Bronchial epithelial cell (primary cell): ENCODE results near the gene FRK. TPM values are rescaled to one million over a fixed set of nuclear protein-coding genes. Genes with fewer than 3 reads are reported as not detected.
A peak's percentile ranks its signal among the peaks of the same experiment; 100 is the strongest.

Experiments
- DNase-seq: peaks from one replicate; pipeline ENCODE4 v3.0.0-alpha.2; 2010; ENCODE audit warnings: low read depth
- FAIRE-seq: peaks from 2 replicates; lab custom pipeline; 2011; peaks lifted over from hg19 to GRCh38; lab: Jason Lieb, UNC
- H3K27me3 ChIP-seq: 2 replicates; pipeline ENCODE4 v1.5.1; 2011; ENCODE audit warnings: low read length; ENCODE audit not compliant: control insufficient read depth, insufficient read depth
- H3K36me3 ChIP-seq: 2 replicates; pipeline ENCODE4 v1.5.1; 2011; ENCODE audit warnings: low read length; ENCODE audit not compliant: control insufficient read depth, insufficient read depth
- H3K4me3 ChIP-seq: 2 replicates; pipeline ENCODE4 v1.5.1; 2011; ENCODE audit warnings: mild to moderate bottlenecking, low read depth, low read length, control low read depth
- total RNA-seq: library from RNA; depleted of rRNA; stranded (reverse); fragments of >200 nt; gene quantifications from 2 replicates; pipeline ENCODE4 v1.2.1, GENCODE V29; 2014
- TF ChIP-seq, protein P1 (sequence below): IDR thresholded peaks from 2 replicates; pipeline ENCODE4 v1.5.1; 2011; ENCODE audit warnings: mild to moderate bottlenecking, moderate library complexity, low read length, control low read depth, inconsistent platforms; ENCODE audit not compliant: insufficient read depth, severe bottlenecking

The FRK gene
- total RNA-seq, 1 donor from 2014 or later, result 1.3 TPM

DNA sequence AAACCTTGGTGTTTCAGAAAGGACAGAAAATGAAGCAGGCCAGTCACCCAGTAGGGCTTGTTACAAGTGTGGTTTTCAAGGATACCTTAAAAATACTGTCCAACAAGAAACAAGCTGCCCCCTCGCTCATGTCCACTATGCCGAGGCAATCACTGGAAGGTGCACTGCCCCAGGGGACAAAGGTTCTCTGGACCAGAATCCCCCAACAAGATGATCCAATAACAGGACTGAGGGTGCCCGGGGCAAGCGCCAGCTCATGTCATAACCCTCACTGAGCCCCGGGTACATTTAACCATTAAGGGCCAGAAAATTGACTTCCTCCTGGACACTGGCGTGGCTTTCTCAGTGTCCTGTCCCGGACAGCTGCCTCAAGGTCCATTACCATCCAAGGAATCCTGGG lies 33.4 kb upstream of the FRK start:
- no peaks in the 10 kb centered on the region for H3K36me3 ChIP-seq
- no peak for DNase-seq
- TF ChIP-seq, protein P1, sequence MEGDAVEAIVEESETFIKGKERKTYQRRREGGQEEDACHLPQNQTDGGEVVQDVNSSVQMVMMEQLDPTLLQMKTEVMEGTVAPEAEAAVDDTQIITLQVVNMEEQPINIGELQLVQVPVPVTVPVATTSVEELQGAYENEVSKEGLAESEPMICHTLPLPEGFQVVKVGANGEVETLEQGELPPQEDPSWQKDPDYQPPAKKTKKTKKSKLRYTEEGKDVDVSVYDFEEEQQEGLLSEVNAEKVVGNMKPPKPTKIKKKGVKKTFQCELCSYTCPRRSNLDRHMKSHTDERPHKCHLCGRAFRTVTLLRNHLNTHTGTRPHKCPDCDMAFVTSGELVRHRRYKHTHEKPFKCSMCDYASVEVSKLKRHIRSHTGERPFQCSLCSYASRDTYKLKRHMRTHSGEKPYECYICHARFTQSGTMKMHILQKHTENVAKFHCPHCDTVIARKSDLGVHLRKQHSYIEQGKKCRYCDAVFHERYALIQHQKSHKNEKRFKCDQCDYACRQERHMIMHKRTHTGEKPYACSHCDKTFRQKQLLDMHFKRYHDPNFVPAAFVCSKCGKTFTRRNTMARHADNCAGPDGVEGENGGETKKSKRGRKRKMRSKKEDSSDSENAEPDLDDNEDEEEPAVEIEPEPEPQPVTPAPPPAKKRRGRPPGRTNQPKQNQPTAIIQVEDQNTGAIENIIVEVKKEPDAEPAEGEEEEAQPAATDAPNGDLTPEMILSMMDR, result no peak
- FAIRE-seq, result no peak
- no peaks in the 10 kb centered on the region for H3K27me3 ChIP-seq
- H3K4me3 ChIP-seq, result no peak overlapping the region

DNA sequence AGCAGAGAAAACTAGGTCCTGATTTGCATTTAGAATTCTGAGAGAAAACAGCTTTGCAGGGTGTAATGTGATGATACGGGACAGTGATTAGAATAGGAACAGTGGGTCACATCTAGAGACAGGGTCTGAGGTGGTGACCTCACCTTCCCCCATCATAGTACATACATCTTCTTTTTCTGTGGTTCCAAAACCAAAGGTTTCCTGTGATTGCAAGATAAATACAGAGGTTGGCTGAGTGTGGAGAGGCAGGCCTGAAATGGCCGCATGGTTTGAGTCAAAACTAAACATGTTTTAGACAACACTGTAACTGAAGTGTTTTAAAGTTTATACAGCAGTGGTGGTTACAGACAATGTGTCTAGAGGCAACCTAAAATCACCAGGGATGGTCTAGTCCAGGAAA lies 29.6 kb upstream of the FRK start:
- TF ChIP-seq, protein P1, result no peak
- DNase-seq (no peak), FAIRE-seq (no peak)
- Histone ChIP-seq H3K4me3 (no peak overlapping the region), H3K36me3 (no peaks in the 10 kb centered on the region), H3K27me3 (no peaks in the 10 kb centered on the region)

DNA sequence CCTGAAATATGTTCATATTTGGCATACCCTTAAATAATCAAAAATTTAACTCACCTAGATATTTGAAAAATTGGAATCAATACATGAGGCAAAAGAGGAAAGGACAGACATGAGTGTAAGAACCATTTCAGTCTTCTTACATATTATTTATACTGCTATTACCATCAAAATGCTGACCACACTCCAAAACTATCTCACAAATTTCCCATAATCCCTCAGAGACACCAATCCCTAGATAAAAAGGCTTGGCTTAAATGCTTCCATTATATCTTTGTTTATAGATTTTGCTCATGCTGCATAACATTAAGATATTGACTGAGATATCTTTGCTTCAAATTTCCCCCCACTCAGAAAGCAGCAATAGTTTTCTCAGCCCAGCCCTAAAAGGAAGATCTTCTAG lies 28.3 kb upstream of the FRK start:
- TF ChIP-seq, protein P1, result no peak
- DNase-seq, result no peak
- H3K4me3 ChIP-seq, result no peak overlapping the region
- no peak for FAIRE-seq
- no peaks in the 10 kb centered on the region for H3K27me3 ChIP-seq
- no peaks in the 10 kb centered on the region for H3K36me3 ChIP-seq

DNA sequence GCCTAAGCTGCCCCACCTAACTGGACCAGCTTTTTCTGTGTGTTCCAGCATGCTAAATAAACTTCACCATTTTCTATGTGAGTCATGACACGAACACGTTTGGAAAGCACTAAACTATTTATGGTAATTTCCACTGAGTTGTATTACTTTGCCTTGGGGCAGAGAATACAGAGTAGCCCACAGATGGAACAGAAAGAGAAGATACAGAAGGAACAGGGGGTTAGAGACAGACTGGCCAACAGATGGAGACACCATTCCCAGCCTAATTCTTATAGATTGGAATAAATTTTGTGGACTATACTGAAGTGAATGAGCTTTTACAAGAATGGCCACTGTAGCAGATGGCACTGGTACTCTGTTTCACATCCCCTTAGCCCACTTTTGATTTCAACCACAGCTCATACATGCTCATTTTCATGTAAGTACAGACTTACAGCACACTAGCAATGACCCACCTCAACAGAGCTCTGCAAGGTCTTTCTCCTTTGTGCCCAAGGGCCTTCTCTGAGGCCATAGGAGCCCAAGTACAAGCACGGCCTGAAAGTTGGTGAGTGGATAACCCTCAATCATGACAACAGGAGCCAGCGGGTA lies 26.8 kb upstream of the FRK start:
- Histone ChIP-seq H3K4me3 (no peak overlapping the region), H3K27me3 (no peaks in the 10 kb centered on the region), H3K36me3 (no peaks in the 10 kb centered on the region)
- FAIRE-seq (no peak), DNase-seq (peak; percentile 88)
- TF ChIP-seq, protein P1, result no peak

DNA sequence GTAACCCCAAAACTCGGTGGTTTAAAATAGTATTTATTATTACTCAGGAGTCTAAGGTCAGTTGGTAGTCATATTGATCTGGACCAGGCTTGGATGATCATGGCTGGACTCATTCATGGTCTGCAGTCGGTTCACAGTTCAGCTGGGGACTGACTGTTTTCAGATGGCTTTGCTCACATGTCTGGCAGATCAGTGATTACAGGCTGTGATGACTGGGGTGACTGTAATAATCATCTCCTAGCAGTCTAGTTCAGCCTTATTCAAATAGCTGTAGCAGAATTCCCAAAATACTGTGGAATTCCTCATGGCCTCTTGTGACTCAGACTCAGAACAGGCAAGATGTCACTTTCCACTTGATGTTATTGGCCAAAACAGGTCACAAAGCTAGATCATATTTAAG lies 23.6 kb upstream of the FRK start:
- FAIRE-seq (no peak), DNase-seq (no peak)
- no peaks in the 10 kb centered on the region for H3K27me3 ChIP-seq
- H3K36me3 ChIP-seq, result no peaks in the 10 kb centered on the region
- no peak overlapping the region for H3K4me3 ChIP-seq
- TF ChIP-seq, protein P1, result no peak

DNA sequence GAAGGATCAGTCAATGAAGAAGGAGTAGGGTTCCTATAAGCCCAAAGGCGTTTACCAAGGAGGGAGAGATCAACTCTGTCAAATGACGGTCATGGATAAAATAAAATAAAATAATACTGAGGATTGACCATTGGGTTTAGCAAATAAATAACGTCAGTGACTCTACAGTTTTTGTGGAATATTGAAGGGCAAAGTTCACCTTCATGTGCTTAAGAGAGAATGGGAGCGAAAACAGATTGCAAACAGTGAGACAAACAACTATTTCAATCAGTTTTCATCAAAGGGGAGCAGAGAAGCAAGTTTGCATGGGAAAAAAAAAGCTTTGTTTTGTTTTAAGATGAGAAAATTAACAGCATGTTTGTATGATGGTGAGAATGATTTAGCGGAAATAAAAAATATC lies 22.4 kb upstream of the FRK start:
- no peak for DNase-seq
- Histone ChIP-seq H3K27me3 (no peaks in the 10 kb centered on the region), H3K4me3 (no peak overlapping the region), H3K36me3 (no peaks in the 10 kb centered on the region)
- TF ChIP-seq, protein P1, result no peak
- FAIRE-seq, result no peak
